ENCODE measurements around the gene GOLGA8O.
"Not testable (repeated sequence)": the region's sequence is repeated elsewhere in the genome, so short reads cannot be mapped to it uniquely, and the experiment has no call there.

Gene GOLGA8O, protein sequence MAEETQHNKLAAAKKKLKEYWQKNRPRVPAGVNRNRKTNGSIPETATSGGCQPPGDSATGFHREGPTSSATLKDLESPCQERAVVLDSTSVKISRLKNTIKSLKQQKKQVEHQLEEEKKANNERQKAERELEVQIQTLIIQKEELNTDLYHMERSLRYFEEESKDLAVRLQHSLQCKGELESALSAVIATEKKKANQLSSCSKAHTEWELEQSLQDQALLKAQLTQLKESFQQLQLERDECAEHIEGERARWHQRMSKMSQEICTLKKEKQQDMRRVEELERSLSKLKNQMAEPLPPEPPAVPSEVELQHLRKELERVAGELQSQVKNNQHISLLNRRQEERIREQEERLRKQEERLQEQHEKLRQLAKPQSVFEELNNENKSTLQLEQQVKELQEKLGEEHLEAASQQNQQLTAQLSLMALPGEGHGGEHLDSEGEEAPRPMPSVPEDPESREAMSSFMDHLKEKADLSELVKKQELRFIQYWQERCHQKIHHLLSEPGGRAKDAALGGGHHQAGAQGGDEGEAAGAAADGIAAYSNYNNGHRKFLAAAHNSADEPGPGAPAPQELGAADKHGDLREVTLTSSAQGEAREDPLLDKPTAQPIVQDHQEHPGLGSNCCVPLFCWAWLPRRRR

DNA sequence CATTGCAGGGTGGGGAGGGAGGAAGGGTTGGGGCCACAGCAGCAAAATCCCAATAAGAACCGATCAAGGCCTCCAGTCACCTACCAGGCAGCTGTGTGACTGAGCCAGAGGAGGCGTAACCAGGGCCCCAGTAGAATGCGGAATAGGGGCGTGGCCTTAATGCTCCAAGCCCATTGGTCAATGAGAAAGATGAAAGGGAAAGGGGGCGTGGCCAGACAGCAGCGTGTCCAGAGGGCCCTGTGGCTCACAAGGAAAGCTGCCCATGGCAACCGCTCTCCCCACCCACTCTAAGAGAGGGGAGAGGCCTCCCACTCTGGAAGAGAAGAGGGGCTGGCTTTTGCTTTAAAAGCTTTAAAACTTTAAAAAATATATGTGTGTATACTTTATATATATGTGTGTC lies at the start of gene GOLGA8O:
Gene GOLGA8O, minus strand, starts transcription at position 101 of the 400 bp plus-strand sequence. Its CDS starts 98 bp downstream, at position 3.
- FAIRE-seq: not testable (repeated sequence)

DNA sequence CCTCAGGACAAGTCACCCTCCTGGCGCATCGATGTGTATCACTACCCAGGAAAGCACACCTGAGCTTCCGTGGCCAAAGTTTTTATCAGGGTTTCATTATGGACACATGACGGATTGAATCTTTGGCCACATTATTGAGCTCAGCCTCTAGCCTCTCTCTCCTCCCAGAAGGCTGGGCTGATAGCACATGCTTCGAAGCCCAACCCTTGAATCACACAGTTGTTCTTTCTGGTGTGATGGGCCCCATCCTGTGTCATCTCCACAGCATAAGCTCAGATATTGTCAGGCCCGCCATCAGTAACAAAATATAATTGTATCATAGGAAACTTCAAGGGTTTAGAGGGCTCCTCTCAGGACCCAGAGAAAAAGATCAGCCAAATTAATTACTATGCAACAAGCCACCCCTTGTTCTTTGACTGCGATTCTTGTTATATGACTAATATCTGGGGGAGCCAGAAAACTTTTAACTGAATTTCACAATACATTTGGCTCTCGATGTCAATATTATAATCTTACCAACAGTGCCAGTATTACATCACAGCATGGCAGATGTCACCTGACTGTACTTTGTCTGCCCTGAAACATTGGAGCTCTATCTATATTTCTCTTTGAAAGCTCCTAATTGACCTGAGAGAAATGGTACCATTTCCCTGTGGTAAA lies 48.8 kb upstream of the GOLGA8O start:
- not testable (repeated sequence) for FAIRE-seq

DNA sequence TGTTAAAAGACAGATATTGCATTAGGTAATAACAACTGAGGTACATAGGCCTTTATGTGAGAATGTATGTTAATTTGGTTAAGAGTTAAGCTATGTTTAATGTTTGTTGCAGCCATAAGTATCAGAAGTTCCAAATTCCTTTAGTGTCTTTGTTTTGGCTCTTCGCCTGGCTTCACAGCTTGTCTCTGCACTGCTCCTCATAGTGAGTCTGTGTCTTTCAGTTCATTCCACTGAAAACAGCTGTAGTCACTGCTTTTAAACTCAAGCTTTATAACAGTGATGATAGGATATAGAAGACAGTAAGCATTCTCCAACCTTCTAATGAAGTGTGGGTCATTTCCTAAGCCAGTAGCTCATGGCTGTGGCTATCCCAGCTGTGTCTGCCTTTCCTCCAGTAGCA lies 47.5 kb upstream of the GOLGA8O start:
- not testable (repeated sequence) for FAIRE-seq

DNA sequence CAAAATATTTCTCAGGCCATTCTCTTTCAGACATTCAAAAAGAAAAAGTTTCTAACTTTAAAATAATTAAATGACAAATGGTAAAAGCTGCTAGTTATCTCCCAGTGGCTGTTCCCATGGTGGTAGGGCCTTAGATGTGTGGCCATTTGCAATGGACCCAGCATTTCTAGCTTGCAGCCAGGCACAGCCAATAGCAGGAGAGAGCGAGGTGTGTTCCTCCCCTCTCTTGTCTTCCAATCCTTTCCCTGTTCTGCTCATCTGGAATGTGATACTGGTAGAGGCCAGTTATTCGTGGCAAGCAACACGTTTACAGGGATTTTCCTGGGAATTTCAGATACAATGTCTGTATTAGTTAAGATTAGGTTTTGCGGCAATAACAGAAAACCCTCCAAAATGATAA lies 37.3 kb upstream of the GOLGA8O start:
- FAIRE-seq: not testable (repeated sequence)

DNA sequence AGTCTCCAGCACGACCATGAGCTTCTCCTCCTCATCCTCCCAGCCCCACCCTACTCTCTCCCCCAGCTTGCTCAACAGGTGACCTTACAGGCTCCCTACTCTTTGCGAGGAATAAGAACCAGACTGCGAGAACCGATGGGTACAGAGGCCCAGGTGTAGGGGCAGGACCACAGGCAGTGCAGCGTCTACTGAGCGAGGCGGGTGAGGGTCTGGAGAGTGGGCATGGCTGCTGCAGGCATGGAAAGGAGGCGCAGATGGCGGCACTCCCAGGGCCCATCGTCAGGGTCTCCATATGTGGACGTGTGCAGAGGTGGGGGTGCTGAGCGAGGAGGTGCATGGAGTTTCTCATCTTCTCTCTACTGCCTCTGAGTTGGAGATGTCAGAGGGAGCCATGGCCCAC lies 31.0 kb upstream of the GOLGA8O start:
- not testable (repeated sequence) for FAIRE-seq

DNA sequence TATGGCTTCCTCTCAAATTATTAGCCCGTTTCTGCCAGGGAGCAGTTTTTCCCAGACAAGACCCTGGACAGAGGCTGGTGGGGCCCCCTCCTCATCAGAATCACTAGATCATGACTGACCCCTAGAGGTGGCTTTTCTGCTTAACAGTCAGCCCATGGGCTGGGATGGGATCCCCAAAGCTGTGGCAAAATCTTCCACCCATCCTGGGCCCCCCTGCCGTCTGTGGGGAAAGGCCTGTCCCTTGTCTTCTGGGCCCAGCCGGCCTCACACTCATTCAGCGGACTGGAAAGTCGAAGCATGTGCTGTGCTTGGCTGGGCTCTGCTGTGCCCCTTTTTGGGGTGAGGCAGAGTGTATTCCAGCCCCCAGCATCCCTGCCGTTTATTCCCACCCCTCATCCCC lies 27.9 kb upstream of the GOLGA8O start:
- not testable (repeated sequence) for FAIRE-seq

DNA sequence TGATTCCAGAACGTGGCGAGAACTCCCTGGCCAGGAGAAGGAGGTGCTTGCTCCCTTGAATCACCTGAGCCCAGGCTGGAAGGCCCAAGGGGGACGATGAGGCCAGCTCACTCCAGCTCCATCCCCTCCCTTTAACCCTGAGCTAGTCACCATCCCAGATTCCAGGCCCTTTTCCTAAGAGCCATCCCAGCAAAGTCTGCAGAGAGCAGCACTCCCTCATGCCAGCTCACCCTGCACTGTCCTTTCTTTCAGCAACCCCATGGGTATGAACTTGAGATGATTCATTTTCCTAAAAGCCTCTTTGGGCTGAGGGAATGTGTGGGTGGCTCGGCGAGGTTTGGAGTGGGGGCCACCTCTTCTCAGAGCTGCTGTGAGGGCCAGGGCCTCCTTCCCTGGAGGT lies 26.2 kb upstream of the GOLGA8O start:
- FAIRE-seq: not testable (repeated sequence)

DNA sequence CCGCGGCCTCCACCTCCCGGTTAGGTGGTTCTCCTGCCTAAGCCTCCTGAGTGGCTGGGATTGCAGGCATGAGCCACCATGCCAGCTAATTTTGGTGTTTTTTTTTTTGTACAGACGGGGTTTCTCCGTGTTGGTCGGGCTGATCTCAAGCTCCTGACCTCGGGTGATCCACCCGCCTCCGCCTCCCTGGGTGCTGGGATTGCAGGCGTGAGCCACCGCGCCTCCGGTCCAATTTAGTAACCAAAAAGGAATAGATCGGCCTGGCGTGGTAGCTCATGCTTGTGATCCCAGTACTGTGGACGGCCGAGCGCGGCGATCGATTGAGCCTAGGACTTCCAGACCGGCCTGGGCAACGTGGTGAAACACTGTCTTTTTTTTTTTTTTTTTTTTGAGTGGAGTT lies 12.6 kb upstream of the GOLGA8O start:
- not testable (repeated sequence) for FAIRE-seq

DNA sequence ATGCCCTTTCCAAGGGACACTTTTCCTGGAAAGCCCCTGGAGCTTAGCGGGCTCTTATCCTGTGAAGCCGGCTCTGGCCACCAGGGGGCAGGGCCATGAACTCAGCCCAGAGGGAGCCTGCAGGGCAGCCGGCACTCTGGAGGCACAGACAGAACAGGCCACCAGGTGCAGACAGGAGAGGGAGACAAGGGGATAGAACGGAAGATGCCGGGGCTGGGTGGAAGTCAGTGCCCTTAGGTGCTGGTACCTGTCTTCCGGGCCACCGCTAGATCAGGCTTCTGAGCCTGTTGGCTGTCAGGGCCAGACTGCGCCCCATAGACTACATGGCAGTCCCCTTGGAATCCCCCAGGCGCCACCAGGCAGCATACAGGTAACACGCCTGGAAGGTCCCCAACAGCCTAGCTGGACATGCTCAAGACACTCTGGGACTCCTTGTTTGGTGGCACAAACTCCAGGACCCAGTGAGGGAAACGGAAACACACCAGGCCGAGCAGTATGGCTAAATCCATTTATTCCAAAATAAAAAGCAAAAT lies 14.9 kb downstream of the GOLGA8O start:
- not testable (repeated sequence) for FAIRE-seq

DNA sequence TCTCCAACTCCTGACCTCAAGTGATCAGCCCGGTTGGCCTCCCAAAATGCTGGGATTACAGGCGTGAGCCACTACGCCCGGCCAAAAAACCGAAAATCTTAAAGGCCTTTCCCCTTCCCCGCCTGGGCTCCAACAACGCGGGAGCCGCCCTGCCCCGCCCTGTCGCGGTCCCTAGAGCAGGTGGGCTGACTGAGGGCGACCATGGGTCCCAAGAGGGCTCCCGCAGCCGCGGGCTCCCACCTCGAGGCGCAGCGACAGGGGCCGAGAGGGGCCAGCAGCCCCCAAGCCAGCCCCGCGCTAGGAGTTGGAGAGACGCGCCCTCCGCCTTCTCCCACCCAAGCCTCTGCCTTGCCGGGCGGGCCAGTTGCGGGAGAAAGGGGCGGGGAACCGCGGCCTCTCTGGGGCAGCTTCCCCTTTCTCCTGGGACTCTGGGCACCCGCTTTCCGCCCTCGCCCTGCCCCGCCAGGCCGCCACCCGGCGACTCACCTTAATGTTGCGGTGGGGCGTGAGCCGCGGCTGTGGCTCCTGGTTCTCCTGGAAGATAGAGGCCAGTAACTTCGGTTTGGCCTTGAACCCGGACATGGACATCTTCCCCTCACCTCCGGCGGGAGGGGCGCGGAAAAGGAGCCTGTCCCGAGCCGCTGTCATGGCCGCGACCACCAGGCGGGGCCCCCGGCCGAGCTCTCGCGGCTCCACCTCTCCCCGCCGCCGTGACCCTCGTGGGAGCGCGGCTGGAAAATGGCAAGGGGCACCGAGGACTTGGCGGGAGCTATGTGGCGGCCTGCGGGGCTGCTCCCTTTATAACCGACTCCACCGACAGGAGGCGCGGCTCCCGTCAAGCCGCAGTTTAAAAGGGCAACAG lies 21.1 kb downstream of the GOLGA8O start:
- FAIRE-seq: not testable (repeated sequence)

DNA sequence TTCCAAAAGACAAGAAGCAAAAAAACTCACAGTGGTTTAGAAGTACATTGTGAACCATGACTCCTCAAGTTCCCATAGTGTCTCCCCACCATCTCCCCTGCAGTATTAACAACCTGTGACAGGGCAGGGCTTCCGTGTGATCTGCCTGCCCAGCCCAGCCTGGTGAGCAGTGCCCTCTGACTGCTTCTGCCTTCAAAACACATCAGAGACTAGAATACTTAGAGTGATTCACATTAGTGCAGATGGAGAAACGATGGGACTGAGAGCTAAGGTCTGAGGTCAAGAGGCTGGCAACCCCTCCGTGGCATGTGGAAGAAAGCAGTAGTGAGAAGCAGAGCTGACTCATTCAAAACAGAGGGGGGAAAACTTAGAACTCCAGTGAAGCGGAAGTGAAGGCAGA lies 27.8 kb downstream of the GOLGA8O start:
- not testable (repeated sequence) for FAIRE-seq

DNA sequence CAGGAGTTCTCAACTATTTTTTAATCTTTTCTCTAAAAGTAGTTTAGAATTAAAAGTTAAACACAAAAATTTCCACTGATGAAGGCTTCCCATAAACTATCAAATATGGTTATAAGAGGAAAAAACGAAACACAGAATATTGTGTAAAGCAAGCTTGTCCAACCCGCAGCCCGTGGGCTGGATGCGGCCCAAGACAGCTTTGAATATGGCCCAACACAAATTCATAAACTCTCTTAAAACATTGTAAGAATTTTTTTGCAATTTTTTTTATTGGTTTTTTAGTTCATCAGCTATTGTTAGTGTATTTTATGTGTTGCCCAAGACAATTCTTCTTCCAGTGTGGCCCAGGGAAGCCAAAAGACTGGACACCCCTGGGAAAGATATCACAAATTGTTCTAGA lies 28.9 kb downstream of the GOLGA8O start:
- FAIRE-seq: not testable (repeated sequence)

DNA sequence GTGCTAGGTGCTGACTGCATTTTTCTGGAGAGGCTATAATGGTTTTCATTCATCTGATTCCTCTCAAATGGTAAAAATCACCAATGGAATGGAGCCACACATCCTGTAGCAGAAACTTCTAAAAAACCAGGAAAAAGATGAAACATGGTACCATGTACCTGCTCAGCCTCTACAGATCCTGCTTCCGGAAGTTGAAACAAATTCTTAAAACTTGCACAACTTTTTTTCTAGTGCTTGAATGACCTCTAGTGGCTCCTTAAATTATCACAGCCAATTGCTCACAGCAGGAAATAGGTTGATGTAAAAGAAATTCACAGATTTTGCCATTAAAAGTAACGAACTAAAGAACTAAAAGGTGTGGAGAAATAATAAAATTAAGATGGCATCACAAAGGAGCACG lies 47.5 kb downstream of the GOLGA8O start:
- not testable (repeated sequence) for FAIRE-seq

DNA sequence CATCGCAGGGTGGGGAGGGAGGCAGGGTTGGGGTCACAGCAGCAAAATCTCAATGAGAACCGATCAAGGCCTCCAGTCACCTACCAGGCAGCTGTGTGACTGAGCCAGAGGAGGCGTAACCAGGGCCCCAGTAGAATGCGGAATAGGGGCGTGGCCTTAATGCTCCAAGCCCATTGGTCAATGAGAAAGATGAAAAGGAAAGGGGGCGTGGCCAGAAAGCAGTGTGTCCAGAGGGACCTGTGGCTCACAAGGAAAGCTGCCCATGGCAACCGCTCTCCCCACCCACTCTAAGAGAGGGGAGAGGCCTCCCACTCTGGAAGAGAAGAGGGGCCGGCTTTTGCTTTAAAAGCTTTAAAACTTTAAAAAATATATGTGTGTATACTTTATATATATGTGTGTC lies 52.2 kb downstream of the GOLGA8O start, which contains the start of gene GOLGA8K:
Gene GOLGA8K, minus strand, starts transcription at position 101 of the 400 bp plus-strand sequence. Its CDS starts 98 bp downstream, at position 3.
- not testable (repeated sequence) for FAIRE-seq

DNA sequence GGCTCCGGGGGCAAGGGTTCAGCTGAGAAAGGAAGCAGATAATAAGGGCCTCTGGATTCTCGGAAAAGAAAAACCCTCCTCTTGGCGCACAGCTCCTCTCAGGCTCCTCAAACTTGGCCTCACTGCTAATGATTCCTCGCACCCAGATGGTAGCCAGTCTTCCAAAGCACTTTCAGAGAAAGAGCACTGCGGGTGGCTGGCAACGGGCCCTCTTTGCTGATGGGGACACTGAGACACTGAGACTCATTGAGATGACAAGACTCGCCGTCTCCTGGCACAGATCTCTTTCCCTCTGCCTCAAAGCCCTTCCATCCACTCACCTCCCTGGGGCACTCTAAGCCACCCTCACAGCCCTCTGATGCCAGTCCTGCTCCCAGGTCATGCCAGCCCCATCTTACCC lies 58.9 kb downstream of the GOLGA8O start:
- not testable (repeated sequence) for FAIRE-seq

Data from G401.6 (cell line).